Loucy (cell line): ENCODE data around the gene FADD.

ENCODE experiments used
- H2AFZ ChIP-seq: fragments of 200-600 bp; sonication (generic); 2 replicates; pipeline ENCODE4 v1.6.0; 2016; ENCODE audit warnings: antibody characterized with exemption, mild to moderate bottlenecking, low read length, moderate library complexity
- H3F3A ChIP-seq: fragments of 200-600 bp; 2 replicates; pipeline ENCODE4 v1.6.0; 2016; ENCODE audit warnings: antibody characterized with exemption, low read depth, mild to moderate bottlenecking
- H3K27me3 ChIP-seq: fragments of 200-600 bp; sonication (generic); 2 replicates; pipeline ENCODE4 v1.6.1; 2014; ENCODE audit warnings: low read length, mild to moderate bottlenecking; ENCODE audit not compliant: insufficient read depth, poor library complexity, severe bottlenecking
- H3K36me3 ChIP-seq: fragments of 200-600 bp; sonication (generic); 2 replicates; pipeline ENCODE4 v1.6.1; 2016; ENCODE audit warnings: low read length; ENCODE audit not compliant: insufficient read depth
- H3K4me1 ChIP-seq: fragments of 200-600 bp; sonication (generic); 2 replicates; pipeline ENCODE4 v1.5.1; 2014; ENCODE audit warnings: low read length, mild to moderate bottlenecking; ENCODE audit not compliant: insufficient read depth, poor library complexity, severe bottlenecking
- H3K4me2 ChIP-seq: fragments of 200-600 bp; sonication (generic); 2 replicates; pipeline ENCODE4 v1.6.0; 2014; ENCODE audit warnings: antibody characterized with exemption, low read length, low read depth, mild to moderate bottlenecking; ENCODE audit not compliant: poor library complexity, severe bottlenecking
- H3K4me3 ChIP-seq: fragments of 200-600 bp; sonication (generic); 2 replicates; pipeline ENCODE4 v1.5.1; 2014; ENCODE audit warnings: low read length, mild to moderate bottlenecking, mixed read lengths; ENCODE audit not compliant: poor library complexity, severe bottlenecking
- H3K79me2 ChIP-seq: fragments of 200-600 bp; sonication (generic); 2 replicates; pipeline ENCODE4 v1.6.1; 2014; ENCODE audit warnings: low read length; ENCODE audit not compliant: insufficient read depth
- H3K9ac ChIP-seq: fragments of 200-600 bp; sonication (generic); 2 replicates; pipeline ENCODE4 v1.6.0; 2014; ENCODE audit warnings: mild to moderate bottlenecking, low read depth, low read length, moderate library complexity; ENCODE audit not compliant: poor library complexity, severe bottlenecking
- H3K9me2 ChIP-seq: fragments of 200-600 bp; sonication (generic); replicated peaks from 2 replicates; pipeline ENCODE4 v1.6.1; 2016; ENCODE audit warnings: low read depth, low read length, mixed read lengths
- H3K9me3 ChIP-seq: fragments of 200-600 bp; sonication (generic); 2 replicates; pipeline ENCODE4 v1.6.1; 2014; ENCODE audit warnings: mild to moderate bottlenecking, antibody characterized with exemption, low read length, low read depth; ENCODE audit not compliant: insufficient read depth
- H4K20me1 ChIP-seq: fragments of 200-600 bp; sonication (generic); 2 replicates; pipeline ENCODE4 v1.6.0; 2014; ENCODE audit warnings: antibody characterized with exemption, low read length, mild to moderate bottlenecking; ENCODE audit not compliant: insufficient read depth, poor library complexity, severe bottlenecking
- EZH2phosphoT487 ChIP-seq: fragments of 200-600 bp; IDR thresholded peaks from 2 replicates; pipeline ENCODE4 v1.6.1; 2018; ENCODE audit warnings: antibody characterized with exemption, mild to moderate bottlenecking, moderate library complexity, borderline replicate concordance
- TF ChIP-seq, protein P1 (sequence below): fragments of 200-600 bp; sonication (generic); conservative IDR thresholded peaks from 2 replicates; pipeline ENCODE4 v1.5.1; 2014; ENCODE audit warnings: mild to moderate bottlenecking, antibody characterized with exemption, low read length

The FADD gene

DNA sequence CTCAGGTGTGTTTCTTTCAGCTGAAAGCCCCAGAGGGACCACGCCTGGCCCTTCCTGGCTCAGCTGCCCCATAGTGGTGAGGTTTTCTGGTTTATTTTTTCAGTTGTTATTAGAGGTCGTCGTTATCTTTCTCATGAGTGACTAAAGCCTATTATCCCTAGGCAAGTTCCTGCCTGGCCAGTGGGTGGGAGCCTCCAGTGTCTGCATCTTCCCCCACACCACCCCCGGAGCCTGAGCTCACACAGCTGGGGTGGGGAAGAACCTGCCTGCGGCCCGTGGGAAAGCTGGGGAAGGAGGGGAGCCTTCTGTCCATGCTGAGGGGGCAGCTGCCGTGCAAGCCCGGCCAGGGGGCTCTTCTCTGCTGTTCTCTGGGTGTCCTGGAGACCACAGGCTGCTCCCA is 43.1 kb downstream of the FADD start:
- no peaks in the 10 kb centered on the region for H3K27me3 ChIP-seq
- no peak overlapping the region for H3K4me2 ChIP-seq
- TF ChIP-seq, protein P1, sequence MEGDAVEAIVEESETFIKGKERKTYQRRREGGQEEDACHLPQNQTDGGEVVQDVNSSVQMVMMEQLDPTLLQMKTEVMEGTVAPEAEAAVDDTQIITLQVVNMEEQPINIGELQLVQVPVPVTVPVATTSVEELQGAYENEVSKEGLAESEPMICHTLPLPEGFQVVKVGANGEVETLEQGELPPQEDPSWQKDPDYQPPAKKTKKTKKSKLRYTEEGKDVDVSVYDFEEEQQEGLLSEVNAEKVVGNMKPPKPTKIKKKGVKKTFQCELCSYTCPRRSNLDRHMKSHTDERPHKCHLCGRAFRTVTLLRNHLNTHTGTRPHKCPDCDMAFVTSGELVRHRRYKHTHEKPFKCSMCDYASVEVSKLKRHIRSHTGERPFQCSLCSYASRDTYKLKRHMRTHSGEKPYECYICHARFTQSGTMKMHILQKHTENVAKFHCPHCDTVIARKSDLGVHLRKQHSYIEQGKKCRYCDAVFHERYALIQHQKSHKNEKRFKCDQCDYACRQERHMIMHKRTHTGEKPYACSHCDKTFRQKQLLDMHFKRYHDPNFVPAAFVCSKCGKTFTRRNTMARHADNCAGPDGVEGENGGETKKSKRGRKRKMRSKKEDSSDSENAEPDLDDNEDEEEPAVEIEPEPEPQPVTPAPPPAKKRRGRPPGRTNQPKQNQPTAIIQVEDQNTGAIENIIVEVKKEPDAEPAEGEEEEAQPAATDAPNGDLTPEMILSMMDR = no peak
- TF ChIP-seq EZH2phosphoT487 = no peak
- H3K4me1 ChIP-seq = no peaks in the 10 kb centered on the region
- H3K9me2 ChIP-seq = no peaks in the 10 kb centered on the region
- no peak overlapping the region for H3K4me3 ChIP-seq
- no peaks in the 10 kb centered on the region for H3K9me3 ChIP-seq
- H3K36me3 ChIP-seq = no peaks in the 10 kb centered on the region
- no peak overlapping the region for H3K9ac ChIP-seq
- no peak overlapping the region for H2AFZ ChIP-seq
- H3K79me2 ChIP-seq = no peaks in the 10 kb centered on the region
- H3F3A ChIP-seq = no peaks in the 10 kb centered on the region
- H4K20me1 ChIP-seq = no peaks in the 10 kb centered on the region

DNA sequence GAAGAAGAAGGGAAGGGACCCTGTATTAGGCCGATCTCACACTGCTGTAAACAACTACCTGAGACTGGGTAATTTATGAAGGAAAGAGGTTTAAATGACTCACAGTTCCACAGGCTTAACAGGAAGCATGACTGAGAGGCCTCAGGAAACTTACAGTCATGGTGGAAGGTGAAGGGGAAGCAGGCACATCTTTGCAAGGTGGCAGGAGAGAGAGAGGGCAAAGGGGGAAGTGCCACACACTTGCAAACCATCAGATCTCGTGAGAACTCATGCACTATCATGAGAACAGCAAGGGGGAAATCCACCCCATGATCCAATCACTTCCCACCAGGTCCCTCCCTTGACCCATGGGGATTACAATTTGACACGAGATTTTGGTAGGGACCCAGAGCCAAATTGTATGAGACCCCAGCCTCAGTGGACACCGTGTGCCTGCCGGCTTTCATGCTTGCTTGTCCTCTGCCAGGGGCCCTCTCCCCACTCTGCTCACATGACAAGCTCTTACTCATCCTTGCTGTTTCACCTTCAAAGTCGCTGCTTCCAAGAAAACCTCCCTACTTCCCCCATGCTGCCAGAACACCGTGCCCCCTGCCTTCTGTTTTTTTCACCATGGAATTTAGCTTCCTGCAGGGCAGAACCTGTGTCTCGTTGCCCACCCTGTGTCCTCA is 44.1 kb downstream of the FADD start:
- H3F3A ChIP-seq = no peaks in the 10 kb centered on the region
- no peak overlapping the region for H3K4me2 ChIP-seq

DNA sequence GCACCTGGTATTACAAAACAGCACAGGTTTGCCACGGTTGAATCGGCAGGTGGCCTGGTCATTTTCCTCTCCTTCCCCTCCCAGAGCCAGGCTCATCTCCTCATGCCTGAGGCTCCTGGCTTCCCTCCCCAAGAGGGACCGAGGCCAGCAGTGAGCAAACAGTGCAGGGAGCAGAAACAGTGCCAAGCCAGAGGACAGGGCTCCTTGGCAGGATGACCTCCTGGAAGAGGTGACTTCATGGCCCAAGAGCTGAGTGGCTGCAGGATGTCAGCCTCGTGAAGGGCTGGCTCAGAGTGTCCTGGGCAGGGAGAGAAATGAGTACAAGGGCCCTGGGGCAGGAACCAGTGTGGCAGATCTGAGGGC is 44.6 kb downstream of the FADD start:
- H3K4me2 ChIP-seq = no peak overlapping the region
- no peak overlapping the region for H3K9ac ChIP-seq
- TF ChIP-seq EZH2phosphoT487 = no peak
- TF ChIP-seq, protein P1 = no peak

More for the DNA sequence above, 44.1 kb downstream of the FADD start:
- TF ChIP-seq, protein P1 = no peak
- TF ChIP-seq EZH2phosphoT487 = no peak
- Histone ChIP-seq H3K9ac (no peak overlapping the region), H3K4me3 (no peak overlapping the region), H3K36me3 (no peaks in the 10 kb centered on the region), H3K4me1 (no peaks in the 10 kb centered on the region), H3K9me2 (no peaks in the 10 kb centered on the region), H3K9me3 (no peaks in the 10 kb centered on the region), H3K79me2 (no peaks in the 10 kb centered on the region), H2AFZ (no peak overlapping the region), H4K20me1 (no peaks in the 10 kb centered on the region), H3K27me3 (no peaks in the 10 kb centered on the region)

More for the DNA sequence above, 44.6 kb downstream of the FADD start:
- no peaks in the 10 kb centered on the region for H3K9me2 ChIP-seq
- no peaks in the 10 kb centered on the region for H3F3A ChIP-seq
- H3K27me3 ChIP-seq = no peaks in the 10 kb centered on the region
- H2AFZ ChIP-seq = no peak overlapping the region
- H4K20me1 ChIP-seq = no peaks in the 10 kb centered on the region
- H3K36me3 ChIP-seq = no peaks in the 10 kb centered on the region
- no peaks in the 10 kb centered on the region for H3K79me2 ChIP-seq
- H3K9me3 ChIP-seq = no peaks in the 10 kb centered on the region
- H3K4me1 ChIP-seq = no peaks in the 10 kb centered on the region
- H3K4me3 ChIP-seq = no peak overlapping the region
